T-helper 2 cell (primary cell): ENCODE measurements around the gene PLAC8L1.

ENCODE experiments used
- DNase-seq, 5 experiments: peaks; one replicate each; pipeline versions ENCODE4 v3.0.0 to v3.0.0-alpha.2; 2012 to 2022

The PLAC8L1 gene

GRCh38 chr5:146042628-146043279, 62.6 kb downstream of the PLAC8L1 start:
- DNase-seq: no peak

GRCh38 chr5:146041180-146041789, 64.1 kb downstream of the PLAC8L1 start:
- peak in 1 of 5 experiments; percentile 7 for DNase-seq

DNA sequence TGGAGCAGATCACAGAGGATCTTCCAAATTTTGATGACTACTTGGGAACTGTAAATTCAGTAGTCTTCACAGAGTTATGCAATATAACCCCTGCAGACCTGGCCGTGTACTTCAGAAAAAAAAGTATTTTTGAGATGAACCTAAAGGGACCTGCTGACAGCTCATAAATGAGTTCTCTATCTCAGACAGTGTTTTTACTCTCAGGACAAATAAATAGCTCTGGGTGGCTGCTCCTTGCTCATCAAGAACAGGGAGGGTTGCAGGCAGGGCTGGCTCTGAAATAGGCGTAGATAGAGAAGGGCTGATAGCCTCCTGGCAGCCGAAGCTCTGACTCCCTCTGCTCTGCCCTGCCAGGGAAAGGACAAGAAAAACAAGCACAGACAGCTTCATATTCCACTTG, 64.8 kb downstream of the PLAC8L1 start:
- DNase-seq: no peak

GRCh38 chr5:146039420-146039819, 66.0 kb downstream of the PLAC8L1 start:
- peak in 1 of 5 experiments; percentile 29 for DNase-seq

GRCh38 chr5:146034605-146035004, 70.8 kb downstream of the PLAC8L1 start:
- DNase-seq: no peak
